HepG2 (cell line): ENCODE results near the gene NIN. TPM values are rescaled to one million over a fixed set of nuclear protein-coding genes. Genes with fewer than 3 reads are reported as not detected.

Experiments used
- HCFC1 ChIP-seq: fragments of 150-350 bp; IDR thresholded peaks from 2 replicates; pipeline ENCODE4 v1.6.1; 2014; ENCODE audit warnings: low read depth, low read length
- KAT8 ChIP-seq: IDR thresholded peaks from 2 replicates; pipeline ENCODE4 v1.6.1; 2016; ENCODE audit warnings: missing genetic modification reagents, missing compliant biosample characterization
- KDM5A ChIP-seq: fragments of 200-600 bp; sonication (generic); IDR thresholded peaks from 2 replicates; pipeline ENCODE4 v1.7.0; 2018; ENCODE audit warnings: antibody characterized with exemption, mild to moderate bottlenecking, low read length, borderline replicate concordance
- MTA1 ChIP-seq: sonication (generic); formaldehyde crosslinking; IDR thresholded peaks from 2 replicates; pipeline ENCODE4 v1.4.0; 2020; ENCODE audit warnings: missing genetic modification reagents, mild to moderate bottlenecking, borderline replicate concordance
- PLSCR1 ChIP-seq: sonication (generic); formaldehyde crosslinking; IDR thresholded peaks from 2 replicates; pipeline ENCODE4 v1.5.0; 2020; ENCODE audit warnings: missing genetic modification reagents, mild to moderate bottlenecking, borderline replicate concordance
- PRDM15 ChIP-seq: sonication (generic); formaldehyde crosslinking; IDR thresholded peaks from 2 replicates; pipeline ENCODE4 v1.4.0; 2020; ENCODE audit warnings: missing genetic modification reagents
- SP2 ChIP-seq: sonication (generic); formaldehyde crosslinking; IDR thresholded peaks from 2 replicates; pipeline ENCODE4 v1.5.1; 2020; ENCODE audit warnings: mild to moderate bottlenecking, missing genetic modification reagents
- WIZ ChIP-seq: sonication (generic); formaldehyde crosslinking; IDR thresholded peaks from 2 replicates; pipeline ENCODE4 v1.5.1; 2020; ENCODE audit warnings: mild to moderate bottlenecking, missing genetic modification reagents
- ZNF124 ChIP-seq: sonication (generic); formaldehyde crosslinking; IDR thresholded peaks from 2 replicates; pipeline ENCODE4 v1.4.0; 2020; ENCODE audit warnings: missing genetic modification reagents
- ZNF33B ChIP-seq: sonication (generic); formaldehyde crosslinking; IDR thresholded peaks from 2 replicates; pipeline ENCODE4 v1.5.1; 2020; ENCODE audit warnings: mild to moderate bottlenecking, missing genetic modification reagents
- ZNF709 ChIP-seq: sonication (generic); formaldehyde crosslinking; IDR thresholded peaks from 2 replicates; pipeline ENCODE4 v1.5.0; 2020; ENCODE audit warnings: mild to moderate bottlenecking, missing genetic modification reagents
- polyA plus RNA-seq, 8 experiments: library from polyadenylated mRNA; depleted of rRNA in 3 of 8; stranded (reverse) in 7 of 8; unstranded in 1 of 8; fragments of >200 nt; fragmentation: Illumina TruSeq in 4 of 8; extraction: Trizol in 4 of 8; gene quantifications; 2 replicates each; pipeline versions ENCODE4 v1.2.1 to v1.2.3, GENCODE V29; 2011 to 2016; ENCODE audit warnings: low read depth in 4 of 8, missing spikeins in 1 of 8, mixed read lengths in 1 of 8; ENCODE audit not compliant: insufficient read depth in 1 of 8
- total RNA-seq, 5 experiments: library from RNA; depleted of rRNA; stranded (reverse); fragments of >200 nt; fragmentation: Illumina TruSeq; extraction: Trizol; gene quantifications; 2 replicates each; pipeline ENCODE4 v1.2.3, GENCODE V29; 2016; ENCODE audit warnings: low read depth in 1 of 5
- TF ChIP-seq, protein P1 (sequence below), 2 experiments: fragments of 450-650 bp in 1 of 2; sonication (generic) in 1 of 2; formaldehyde crosslinking in 1 of 2; IDR thresholded peaks; 2 replicates each; pipeline versions ENCODE4 v1.6.1 to v1.8.0; 2016 to 2022; ENCODE audit warnings: antibody characterized with exemption in 1 of 2, mild to moderate bottlenecking in 1 of 2, missing genetic modification reagents in 1 of 2
- TF ChIP-seq, protein P2 (sequence below): sonication (generic); formaldehyde crosslinking; IDR thresholded peaks from 2 replicates; pipeline ENCODE4 v1.8.0; 2022; ENCODE audit warnings: mild to moderate bottlenecking, missing genetic modification reagents, moderate library complexity

Gene NIN
- total and polyA plus RNA-seq, 2 of the 13 experiments (the other 11 are each of a cell fraction or from before 2014, with no cell fraction given), result 2.8 to 9.7 TPM

GRCh38 chr14:50839048-50839447 lies 8.1 kb upstream of the NIN start (continued):
- TF ChIP-seq, protein P1, sequence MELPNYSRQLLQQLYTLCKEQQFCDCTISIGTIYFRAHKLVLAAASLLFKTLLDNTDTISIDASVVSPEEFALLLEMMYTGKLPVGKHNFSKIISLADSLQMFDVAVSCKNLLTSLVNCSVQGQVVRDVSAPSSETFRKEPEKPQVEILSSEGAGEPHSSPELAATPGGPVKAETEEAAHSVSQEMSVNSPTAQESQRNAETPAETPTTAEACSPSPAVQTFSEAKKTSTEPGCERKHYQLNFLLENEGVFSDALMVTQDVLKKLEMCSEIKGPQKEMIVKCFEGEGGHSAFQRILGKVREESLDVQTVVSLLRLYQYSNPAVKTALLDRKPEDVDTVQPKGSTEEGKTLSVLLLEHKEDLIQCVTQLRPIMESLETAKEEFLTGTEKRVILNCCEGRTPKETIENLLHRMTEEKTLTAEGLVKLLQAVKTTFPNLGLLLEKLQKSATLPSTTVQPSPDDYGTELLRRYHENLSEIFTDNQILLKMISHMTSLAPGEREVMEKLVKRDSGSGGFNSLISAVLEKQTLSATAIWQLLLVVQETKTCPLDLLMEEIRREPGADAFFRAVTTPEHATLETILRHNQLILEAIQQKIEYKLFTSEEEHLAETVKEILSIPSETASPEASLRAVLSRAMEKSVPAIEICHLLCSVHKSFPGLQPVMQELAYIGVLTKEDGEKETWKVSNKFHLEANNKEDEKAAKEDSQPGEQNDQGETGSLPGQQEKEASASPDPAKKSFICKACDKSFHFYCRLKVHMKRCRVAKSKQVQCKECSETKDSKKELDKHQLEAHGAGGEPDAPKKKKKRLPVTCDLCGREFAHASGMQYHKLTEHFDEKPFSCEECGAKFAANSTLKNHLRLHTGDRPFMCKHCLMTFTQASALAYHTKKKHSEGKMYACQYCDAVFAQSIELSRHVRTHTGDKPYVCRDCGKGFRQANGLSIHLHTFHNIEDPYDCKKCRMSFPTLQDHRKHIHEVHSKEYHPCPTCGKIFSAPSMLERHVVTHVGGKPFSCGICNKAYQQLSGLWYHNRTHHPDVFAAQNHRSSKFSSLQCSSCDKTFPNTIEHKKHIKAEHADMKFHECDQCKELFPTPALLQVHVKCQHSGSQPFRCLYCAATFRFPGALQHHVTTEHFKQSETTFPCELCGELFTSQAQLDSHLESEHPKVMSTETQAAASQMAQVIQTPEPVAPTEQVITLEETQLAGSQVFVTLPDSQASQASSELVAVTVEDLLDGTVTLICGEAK (IDR thresholded peaks at IDR 0.05), result no peak
- TF ChIP-seq, protein P1 (CRISPR knock-in tag; IDR thresholded peaks at IDR 0.05), result no peak
- no peak for TF ChIP-seq WIZ (CRISPR knock-in tag)
- TF ChIP-seq KAT8, result 0 out of 2 replicates have a peak, but pooled peaks have one; percentile 40
- TF ChIP-seq MTA1 (CRISPR knock-in tag), result no peak
- no peak for TF ChIP-seq PRDM15 (CRISPR knock-in tag)
- TF ChIP-seq PLSCR1 (CRISPR knock-in tag), result no peak
- TF ChIP-seq, protein P2, sequence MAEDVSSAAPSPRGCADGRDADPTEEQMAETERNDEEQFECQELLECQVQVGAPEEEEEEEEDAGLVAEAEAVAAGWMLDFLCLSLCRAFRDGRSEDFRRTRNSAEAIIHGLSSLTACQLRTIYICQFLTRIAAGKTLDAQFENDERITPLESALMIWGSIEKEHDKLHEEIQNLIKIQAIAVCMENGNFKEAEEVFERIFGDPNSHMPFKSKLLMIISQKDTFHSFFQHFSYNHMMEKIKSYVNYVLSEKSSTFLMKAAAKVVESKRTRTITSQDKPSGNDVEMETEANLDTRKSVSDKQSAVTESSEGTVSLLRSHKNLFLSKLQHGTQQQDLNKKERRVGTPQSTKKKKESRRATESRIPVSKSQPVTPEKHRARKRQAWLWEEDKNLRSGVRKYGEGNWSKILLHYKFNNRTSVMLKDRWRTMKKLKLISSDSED (CRISPR knock-in tag), result no peak
- TF ChIP-seq ZNF124 (CRISPR knock-in tag), result no peak
- TF ChIP-seq SP2, result no peak
- no peak for TF ChIP-seq ZNF33B (CRISPR knock-in tag)
- TF ChIP-seq KDM5A, result no peak
- TF ChIP-seq HCFC1, result no peak
- TF ChIP-seq ZNF709, result no peak
